GM18508 (cell line): ENCODE measurements around the gene LCE5A.
"Not testable (repeated sequence)": the region's sequence is repeated elsewhere in the genome, so short reads cannot be mapped to it uniquely, and the experiment has no call there.

Experiments used
- ATAC-seq: cut with Tn5 transposase; IDR thresholded peaks from one replicate; pipeline ENCODE4 v1.9.1; 2021; ENCODE audit warnings: moderate number of reproducible peaks; ENCODE audit not compliant: insufficient read depth, unreplicated experiment

Gene LCE5A

DNA sequence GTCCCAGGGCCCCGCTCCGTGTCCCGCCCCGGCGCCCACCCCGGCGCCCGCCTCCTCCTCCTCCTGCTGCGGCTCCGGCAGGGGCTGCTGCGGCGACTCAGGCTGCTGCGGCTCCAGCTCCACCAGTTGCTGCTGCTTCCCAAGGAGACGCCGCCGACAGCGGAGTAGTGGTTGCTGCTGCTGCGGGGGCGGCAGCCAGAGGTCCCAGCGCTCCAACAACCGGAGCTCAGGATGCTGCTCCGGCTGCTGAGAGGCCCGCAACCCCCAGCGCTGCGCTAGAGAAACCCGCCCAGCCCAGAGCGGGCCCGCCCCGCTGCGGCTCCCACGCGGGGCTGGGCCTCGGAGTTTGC, 4.8 kb downstream of the LCE5A start:
- ATAC-seq: no peak

DNA sequence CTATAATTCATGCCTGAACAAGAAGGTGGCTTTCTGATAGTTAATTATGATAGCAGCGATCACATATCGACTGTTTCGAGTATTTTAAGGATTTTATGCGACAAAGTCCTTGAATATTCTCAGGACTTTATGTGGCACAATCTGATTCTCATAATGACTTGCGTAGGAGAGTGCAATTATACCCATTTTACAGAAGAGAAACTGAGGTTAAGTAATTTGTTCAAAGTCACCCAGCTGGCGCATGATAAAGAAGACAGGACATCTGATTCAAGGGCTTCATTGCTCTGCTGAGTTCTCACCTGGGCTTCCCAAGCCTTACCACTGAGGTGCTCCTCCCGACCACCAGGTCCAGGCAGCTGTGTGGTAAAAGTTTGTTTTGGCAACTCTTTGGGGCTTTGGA, 5.5 kb downstream of the LCE5A start:
- ATAC-seq: no peak

DNA sequence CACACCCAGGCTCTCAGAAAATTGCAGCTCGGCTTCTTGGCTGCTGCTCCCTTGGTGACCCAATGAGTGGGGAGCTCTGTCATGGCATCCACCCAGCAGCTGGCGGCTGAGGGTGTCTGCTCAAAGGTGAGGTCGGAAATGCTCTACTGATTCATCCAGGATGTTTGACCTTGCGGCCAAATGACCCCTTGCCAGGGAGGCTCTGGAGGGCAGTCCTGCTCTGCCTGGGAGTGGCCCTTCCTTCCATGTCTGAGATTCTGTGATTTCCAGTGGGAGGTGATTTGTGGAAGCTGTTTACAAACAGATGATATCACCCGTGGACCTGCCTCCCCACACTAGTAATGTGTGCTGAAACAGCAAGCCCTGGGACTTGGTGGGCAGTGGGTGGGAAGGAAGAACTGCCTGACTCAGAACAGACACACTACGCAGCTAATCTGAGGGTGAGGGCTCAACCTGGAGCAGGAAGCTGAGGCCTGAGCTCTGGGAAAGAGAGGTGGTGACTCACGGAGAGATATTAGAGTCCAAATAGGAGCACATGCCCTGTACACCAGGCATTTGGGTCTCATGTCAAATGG, 6.7 kb downstream of the LCE5A start:
- ATAC-seq: no peak

DNA sequence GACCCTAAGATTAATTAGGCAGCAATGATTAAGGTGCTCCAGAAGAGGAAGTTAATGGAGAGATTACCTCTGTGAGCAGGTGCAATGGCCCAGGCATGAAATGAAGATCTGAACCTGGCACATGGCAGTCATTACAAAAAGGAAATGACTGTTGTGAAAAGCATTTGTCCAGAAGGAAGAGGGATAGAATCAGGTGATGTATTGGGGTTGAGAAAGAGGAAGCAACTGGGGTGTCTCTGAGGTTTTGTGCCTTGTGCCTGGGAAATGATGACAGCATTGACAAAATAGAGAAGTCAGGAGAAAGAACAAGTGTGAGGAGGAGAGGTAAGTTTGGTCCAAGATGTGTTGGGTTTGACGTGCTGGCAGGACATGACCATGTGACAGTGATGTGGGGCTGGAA, 9.2 kb downstream of the LCE5A start:
- ATAC-seq: no peak

DNA sequence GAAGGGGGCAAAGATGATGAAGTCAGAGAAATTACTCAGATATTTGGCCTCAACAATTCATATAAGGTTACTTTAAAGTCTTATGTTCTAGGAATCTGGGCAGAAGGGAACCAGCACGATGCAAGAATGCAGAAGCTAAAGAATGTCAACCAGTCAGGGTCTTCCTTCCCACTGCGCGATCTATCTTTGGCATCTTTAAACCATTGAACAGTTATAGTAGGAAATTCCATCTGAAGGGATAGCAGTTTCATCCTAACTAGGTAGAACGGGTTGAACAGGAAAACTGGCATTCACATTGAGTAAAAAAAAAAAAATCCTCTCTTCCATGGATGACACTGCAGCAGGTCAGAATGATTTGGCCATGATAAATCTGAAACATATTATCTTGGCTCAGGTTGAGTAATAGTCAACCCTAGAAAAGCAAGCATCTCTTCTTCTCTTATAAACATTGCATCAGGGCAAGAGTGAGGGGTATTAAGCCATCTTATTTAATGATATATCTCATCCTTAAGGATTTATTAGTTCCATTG, 10.0 kb downstream of the LCE5A start:
- no peak for ATAC-seq

DNA sequence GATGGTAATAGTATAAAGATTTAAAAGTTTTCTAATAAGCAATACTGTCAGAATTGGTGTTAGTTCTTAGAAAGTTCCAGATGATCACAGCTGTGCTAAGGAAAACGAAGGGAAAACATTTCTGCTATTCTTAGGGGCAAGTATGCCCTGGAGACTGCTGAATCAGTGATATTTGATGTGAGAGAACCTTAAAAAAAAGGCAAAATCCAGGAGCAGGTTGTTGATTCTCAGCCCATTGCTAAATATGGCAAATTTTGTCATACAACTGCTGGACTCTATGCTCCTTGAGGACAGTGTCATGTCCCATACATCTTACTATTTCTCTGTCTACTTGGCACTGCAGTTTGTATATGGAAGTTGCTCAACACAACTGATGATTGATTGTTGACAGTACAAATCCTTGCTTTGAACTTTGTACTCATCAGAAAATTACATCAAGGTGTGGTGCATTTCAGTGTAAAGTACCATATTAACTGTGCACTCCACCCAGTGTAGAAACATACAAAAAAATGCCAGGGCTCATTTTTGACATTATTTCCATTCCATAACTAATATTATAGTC, 14.6 kb downstream of the LCE5A start:
- ATAC-seq: no peak

DNA sequence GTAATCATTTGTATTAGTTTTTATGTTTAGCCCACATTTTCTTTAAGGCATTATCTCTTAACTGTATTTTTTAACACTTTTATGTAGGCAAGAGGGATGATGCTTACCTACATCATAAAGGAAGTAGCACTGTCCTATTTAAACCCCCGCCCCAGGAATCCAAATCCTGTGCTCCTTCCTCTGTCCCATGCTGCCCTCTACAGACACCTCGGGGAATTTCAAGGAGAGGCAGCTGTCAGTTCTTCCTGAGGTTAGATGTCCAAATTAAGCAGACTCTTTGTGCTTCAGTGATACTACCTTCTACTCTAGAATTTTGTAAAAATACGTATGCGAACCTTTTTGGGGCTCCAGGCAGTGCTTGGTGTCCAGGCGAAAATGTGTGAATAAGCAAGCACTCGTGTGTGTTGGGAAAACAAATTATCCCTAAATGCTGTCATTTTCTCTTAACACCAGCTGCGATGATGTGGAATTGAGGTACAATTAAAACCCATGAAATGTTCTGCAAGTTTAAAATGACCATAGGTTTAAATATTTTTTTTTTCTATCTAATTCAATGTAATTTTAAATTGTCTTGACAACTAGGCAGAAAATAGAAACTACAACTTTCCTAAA, 22.8 kb downstream of the LCE5A start:
- no peak for ATAC-seq

DNA sequence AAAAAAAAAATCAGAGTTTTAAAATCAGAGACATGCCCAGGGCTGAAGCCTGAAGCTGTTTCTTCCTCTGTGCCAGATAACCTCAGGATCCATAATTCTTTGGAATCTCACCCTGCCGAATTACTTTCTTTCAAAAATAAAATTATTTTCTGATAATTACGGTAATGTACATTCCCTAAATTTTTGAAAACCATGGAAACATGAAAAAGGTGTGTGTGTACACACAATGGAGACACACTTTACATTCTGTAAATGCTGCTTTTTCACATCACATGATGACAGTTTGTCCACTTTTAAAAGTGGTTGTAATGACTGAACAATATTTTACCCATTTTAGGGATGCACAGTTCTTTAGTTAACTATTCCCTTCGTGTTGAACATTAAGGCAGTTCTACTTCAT, 25.2 kb downstream of the LCE5A start:
- no peak for ATAC-seq

DNA sequence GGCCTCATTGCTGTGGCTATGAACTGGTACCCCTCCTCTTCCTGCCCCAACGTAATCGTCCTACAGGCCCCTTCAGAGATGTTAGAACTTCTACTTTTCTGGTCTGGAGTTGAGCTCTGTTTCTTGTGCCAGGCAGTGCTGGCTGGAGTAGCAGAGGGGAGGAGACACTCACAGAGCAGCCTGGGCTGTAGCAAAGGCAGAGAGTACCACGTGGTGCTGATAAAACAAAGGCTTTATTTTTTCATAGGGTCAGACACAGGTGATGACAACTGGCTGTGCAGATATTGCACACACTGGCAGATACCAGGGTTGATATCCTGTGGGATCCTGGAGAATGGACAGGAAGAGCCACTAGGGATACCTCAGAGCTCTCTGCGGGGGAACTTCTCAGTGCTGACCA, 26.9 kb downstream of the LCE5A start:
- ATAC-seq: no peak

DNA sequence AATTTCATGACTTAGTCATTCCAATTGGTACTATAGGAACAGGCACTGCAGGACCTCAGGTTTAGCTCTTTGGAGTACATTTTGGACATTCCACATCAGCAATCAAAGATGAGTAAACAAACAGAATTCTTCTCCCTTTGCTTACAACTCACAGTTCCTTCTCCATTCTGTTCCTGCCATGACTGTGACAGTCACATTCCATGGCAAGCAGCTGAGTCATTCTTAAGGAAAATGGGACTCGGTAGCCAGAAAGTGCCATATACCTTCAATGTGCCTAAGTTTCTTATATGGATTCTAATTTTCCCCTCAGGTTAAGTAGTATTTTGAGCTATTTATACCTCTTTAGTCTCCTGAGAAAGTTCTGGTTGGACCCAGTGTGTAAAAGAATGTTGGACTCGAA, 29.3 kb downstream of the LCE5A start:
- no peak for ATAC-seq

DNA sequence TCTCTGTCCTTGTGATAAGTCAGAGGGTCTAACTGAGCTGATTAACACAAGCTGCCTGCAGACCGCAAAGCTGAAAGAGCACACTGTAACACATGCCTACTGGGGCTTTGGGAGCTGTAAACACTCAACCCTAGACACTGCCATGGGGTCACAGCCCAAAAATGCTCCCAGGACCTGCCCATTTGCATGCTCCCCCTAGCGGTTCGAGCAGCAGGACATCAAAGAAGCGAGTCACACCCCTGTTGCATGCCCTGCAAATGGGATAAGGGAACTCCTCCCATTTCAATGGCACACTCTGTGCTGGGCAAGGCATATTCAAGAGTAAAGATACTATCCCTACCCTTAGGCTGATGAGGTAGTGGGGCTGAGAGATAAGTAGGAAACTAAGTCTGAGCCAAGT, 33.2 kb downstream of the LCE5A start:
- no peak for ATAC-seq

DNA sequence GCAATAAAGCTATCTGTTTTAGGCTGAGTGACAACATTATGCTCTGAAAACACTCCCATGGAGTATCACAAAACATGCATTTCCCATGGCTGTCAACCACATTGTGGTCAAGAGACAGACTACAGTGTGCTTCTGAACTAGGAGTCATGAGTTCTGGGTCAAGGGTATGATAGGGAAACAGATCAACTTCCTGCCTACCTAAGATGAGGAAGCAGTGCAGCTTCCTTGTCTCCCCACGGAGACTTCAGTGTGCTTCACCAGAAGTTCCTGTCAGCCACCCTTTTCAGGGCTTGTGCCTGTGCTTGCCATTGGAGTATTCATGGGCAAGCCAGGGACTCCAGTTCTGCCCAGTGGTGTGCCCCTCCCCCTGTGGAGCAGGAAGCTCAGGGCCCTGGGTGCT, 36.1 kb downstream of the LCE5A start:
- ATAC-seq: no peak

DNA sequence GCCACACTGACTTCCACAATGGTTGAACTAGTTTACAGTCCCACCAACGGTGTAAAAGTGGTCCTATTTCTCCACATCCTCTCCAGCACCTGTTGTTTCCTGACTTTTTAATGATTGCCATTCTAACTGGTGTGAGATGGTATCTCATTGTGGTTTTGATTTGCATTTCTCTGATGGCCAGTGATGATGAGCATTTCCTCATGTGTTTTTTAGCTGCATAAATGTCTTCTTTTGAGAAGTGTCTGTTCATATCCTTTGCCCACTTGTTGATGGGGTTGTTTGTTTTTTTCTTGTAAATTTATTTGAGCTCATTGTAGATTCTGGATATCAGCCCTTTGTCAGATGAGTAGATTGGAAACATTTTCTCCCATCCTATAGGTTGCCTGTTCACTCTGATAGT, 37.8 kb downstream of the LCE5A start:
- not testable (repeated sequence) for ATAC-seq
